H1 (cell line): ENCODE measurements around the gene IQCC.

Experiments
- ATF2 ChIP-seq: IDR thresholded peaks from 2 replicates; pipeline ENCODE4 v1.6.1; 2012; ENCODE audit warnings: low read length, inconsistent platforms
- BRCA1 ChIP-seq: IDR thresholded peaks from 2 replicates; pipeline ENCODE4 v1.6.1; 2012; ENCODE audit warnings: low read depth, low read length, improper control_type of control experiment
- CTCF ChIP-seq, 3 experiments: IDR thresholded peaks; 1 replicate in 2 of 3; 2 replicates in 1 of 3; pipeline versions ENCODE4 v1.5.1 to v1.6.1; 2011; ENCODE audit warnings: low read length in 3 of 3, mild to moderate bottlenecking in 3 of 3, inconsistent platforms in 2 of 3, low read depth in 1 of 3, moderate library complexity in 1 of 3; ENCODE audit not compliant: insufficient read depth in 1 of 3; ENCODE audit errors: control extremely low read depth in 1 of 3
- EP300 ChIP-seq, 2 experiments: IDR thresholded peaks; 1 replicate in 1 of 2; 2 replicates in 1 of 2; pipeline ENCODE4 v1.6.1; 2011 to 2012; ENCODE audit warnings: low read depth in 2 of 2, low read length in 2 of 2, mild to moderate bottlenecking in 2 of 2, borderline replicate concordance in 1 of 2, inconsistent platforms in 1 of 2, moderate library complexity in 1 of 2
- MAFK ChIP-seq: IDR thresholded peaks from 2 replicates; pipeline ENCODE4 v1.6.1; 2012; ENCODE audit warnings: low read depth, mild to moderate bottlenecking, improper control_type of control experiment, low read length
- POLR2A ChIP-seq, 2 experiments: IDR thresholded peaks; 1 replicate in 1 of 2; 2 replicates in 1 of 2; pipeline ENCODE4 v1.6.1; 2011; ENCODE audit warnings: low read depth in 2 of 2, low read length in 2 of 2, mild to moderate bottlenecking in 2 of 2; ENCODE audit errors: control extremely low read depth in 1 of 2
- RAD21 ChIP-seq, 2 experiments: IDR thresholded peaks in 1 of 2; conservative IDR thresholded peaks in 1 of 2; 2 replicates each; pipeline ENCODE4 v1.6.1; 2011; ENCODE audit warnings: low read depth in 2 of 2, low read length in 2 of 2, improper control_type of control experiment in 1 of 2, inconsistent platforms in 1 of 2, mild to moderate bottlenecking in 1 of 2, moderate library complexity in 1 of 2
- SRF ChIP-seq: IDR thresholded peaks from 2 replicates; pipeline ENCODE4 v1.6.1; 2011; ENCODE audit warnings: mild to moderate bottlenecking, low read depth, low read length, moderate library complexity
- SUZ12 ChIP-seq: fragments of 200-600 bp; sonication (generic); IDR thresholded peaks from 2 replicates; pipeline ENCODE4 v1.6.1; 2012; ENCODE audit warnings: mild to moderate bottlenecking, inconsistent platforms, low read length, moderate library complexity, mixed read lengths
- ZNF274 ChIP-seq: IDR thresholded peaks from 2 replicates; pipeline ENCODE4 v1.7.0; 2012; ENCODE audit warnings: low read length, borderline replicate concordance; ENCODE audit errors: extremely low read depth

- TF ChIP-seq SRF, result no peak
- no peak for TF ChIP-seq RAD21 (IDR thresholded peaks at IDR 0.05 in 1 of 2, conservative IDR thresholded peaks at IDR 0.05 in 1 of 2; ENCODE audit: low read depth in 2 of 2, low read length in 2 of 2)
- no peak for TF ChIP-seq EP300 (IDR thresholded peaks at IDR 0.05; ENCODE audit: borderline replicate concordance in 1 of 2, low read depth in 2 of 2, low read length in 2 of 2)
- no peak for TF ChIP-seq CTCF (IDR thresholded peaks at IDR 0.05; ENCODE audit: control extremely low read depth in 1 of 3, insufficient read depth in 1 of 3, low read depth in 1 of 3, low read length in 3 of 3)
- no peak for TF ChIP-seq SUZ12
- no peak for TF ChIP-seq MAFK
- no peak for TF ChIP-seq ZNF274
- TF ChIP-seq ATF2, result no peak
- TF ChIP-seq POLR2A (IDR thresholded peaks at IDR 0.05; ENCODE audit: control extremely low read depth in 1 of 2, low read depth in 2 of 2, low read length in 2 of 2), result no peak
- TF ChIP-seq BRCA1, result no peak
These were observed 13.1 kb upstream of the IQCC start for GRCh38 chr1:32192220-32192948.
